HL-60/S4 treated with retinoic acid at 250 ng/mL for 4 days and 3 days (cell line): ENCODE measurements around the gene CCN5.

Experiments
- in situ Hi-C: fragments of 300-500 bp; cut with MboI; formaldehyde crosslinking; loops from 2 replicates; pipeline ENCODE4 v1.7.0; 2022; ENCODE audit warnings: low sequenced_read_pairs

CCN5 gene

DNA sequence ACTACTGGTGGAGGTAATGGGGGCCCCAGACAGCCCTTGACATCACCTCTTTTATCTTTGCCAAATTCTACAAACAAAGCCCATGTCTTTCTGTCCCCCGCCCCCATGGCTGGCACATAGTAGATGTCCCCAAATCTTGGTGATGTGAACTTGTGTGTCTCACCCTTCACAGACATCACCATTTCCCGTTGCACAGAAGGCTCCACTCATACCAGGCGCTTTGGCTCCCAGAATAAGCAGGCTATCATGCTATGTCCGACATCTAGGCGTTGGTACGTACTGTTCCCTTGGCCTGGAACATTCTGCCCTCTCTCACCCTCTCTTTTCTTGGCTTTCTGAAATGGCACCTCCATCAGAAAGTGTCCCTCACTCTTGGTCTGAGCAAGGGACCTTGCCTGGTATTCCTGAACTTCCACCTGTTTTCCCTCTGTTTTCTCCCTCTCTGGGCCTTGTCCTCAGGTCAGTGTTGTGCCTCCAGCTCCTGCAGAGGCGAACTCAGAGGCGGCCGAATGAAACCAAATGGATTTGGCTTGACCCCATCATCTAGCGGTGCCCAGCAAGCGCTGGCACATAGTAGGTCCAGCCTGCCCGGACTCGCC is 968 bp upstream of the CCN5 start:
- in situ Hi-C loops, result no loop called here

DNA sequence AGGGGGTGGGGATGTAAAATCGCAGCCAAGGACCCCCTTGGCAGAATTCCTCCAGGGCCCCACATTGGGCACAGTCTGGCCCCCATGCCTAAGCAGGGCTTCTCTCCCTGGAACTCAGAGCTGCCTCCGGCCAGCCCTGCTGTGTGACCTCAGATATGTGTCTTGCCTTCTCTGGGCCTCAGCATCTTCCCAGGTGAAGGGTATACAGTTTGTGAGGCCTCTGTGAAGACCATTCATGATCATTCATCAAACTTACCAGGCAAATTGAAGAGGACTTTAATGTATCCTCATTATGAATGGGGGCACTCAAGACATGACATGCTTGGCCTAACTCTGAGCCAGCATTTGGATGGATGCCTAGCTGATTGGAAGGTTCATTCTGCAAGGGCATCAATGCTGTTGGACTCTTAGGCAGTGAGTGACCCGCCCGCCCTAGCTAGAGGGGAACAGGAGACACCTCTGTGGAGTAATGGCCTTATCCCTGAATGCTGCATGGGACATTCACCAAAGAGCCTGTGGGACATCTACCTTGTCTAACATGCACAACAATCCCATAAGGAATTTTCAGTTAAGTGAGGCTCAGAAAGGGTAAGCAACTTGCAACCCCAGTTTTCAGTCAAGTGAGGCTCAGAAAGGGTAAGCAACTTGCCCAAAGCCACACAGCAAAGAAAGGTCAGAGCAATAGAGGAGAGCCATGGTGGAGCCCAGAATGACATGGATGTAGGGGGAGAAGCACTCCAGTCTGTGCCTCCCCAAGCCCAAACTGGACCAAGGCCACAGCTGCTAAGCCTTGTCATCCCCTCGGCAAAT is 535 bp downstream of the CCN5 start:
- in situ Hi-C loops, result no loop called here

DNA sequence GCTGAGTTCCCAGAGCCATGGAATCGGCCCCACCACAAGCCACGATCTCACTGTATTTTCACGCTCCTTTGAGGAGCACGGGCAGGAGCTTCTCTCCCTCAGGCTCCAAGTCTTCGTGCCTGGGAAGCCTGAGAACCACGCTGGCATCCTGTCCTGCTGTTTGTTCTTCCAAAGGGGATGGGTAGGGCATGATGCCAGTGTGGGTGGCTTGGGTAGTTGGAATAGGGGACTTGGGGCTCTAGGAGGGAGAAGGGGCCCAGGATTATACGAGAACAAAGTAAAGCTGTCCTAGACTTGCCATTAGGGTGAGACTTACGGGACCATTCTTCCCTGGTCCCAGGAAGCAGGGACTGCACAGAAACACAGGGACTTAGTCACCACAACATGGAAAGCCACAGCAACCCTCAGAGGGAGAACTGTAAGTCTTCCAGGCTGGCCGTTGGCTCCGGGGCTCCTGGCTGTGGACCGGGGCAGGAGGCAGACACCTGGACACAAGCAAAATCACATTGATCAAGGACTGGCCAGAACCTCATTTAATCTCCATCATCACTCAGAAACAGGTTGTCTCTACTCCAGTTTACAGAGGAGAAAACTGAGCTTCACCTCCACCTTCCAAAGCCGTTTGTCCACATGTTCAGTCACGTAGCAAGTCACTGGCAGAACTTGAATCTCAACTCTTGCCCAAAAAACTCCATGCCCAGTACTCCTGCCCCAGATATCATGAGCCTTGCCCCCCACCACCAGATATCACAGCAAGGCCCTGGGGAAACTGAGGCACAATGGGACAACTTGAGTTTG is 1.3 kb downstream of the CCN5 start:
- in situ Hi-C loops, result no loop called here

DNA sequence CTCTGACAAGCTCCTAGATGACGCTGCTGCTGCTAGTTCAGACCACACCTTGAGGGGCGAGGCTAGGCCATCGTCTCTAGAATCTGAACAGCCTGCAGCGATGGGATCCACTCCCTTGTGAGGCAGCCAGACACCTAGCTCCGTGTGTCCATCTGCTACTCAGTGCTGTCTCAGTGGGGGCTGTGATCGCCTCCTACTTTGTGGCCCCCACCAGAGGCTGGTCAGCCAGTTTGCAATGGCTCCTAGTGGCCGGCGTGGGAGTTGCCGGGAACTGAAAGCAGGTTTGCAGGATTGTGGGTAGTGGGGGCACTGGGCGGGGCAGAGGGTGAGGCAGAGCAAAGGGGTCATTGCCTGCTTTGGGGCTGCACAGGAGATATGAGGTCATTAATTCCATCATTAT is 2.8 kb downstream of the CCN5 start:
- in situ Hi-C loops, result no loop called here

DNA sequence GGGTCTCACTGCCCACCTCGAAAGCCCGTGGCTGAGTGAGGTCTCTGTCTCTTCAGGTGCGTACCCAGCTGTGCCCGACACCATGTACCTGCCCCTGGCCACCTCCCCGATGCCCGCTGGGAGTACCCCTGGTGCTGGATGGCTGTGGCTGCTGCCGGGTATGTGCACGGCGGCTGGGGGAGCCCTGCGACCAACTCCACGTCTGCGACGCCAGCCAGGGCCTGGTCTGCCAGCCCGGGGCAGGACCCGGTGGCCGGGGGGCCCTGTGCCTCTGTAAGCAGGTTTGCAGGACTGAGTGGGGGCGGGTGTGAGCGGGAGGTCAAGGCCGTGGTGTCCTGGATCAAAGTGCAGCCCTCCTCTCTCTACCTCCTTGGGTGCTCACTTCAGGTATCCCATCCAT is 4.7 kb downstream of the CCN5 start:
- in situ Hi-C loops, result no loop called here

DNA sequence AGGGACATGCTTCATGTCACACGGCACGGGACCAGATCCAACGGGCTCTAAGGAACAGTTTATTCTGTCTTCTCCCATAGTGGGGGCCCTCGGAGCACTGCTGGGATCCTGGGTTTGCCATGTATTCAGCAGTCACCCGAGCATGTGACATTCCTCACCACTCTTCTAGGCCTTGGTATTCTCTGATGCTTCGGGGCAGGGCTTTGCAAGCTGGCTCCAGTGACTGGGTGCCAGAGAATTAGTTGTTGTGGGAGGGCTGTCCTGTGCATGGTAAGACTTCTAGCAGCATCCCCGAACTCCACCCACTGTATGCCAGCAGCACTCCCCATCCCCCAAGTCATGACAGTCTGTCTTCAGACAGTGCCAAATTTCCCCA is 5.4 kb downstream of the CCN5 start:
- in situ Hi-C loops, result no loop called here

DNA sequence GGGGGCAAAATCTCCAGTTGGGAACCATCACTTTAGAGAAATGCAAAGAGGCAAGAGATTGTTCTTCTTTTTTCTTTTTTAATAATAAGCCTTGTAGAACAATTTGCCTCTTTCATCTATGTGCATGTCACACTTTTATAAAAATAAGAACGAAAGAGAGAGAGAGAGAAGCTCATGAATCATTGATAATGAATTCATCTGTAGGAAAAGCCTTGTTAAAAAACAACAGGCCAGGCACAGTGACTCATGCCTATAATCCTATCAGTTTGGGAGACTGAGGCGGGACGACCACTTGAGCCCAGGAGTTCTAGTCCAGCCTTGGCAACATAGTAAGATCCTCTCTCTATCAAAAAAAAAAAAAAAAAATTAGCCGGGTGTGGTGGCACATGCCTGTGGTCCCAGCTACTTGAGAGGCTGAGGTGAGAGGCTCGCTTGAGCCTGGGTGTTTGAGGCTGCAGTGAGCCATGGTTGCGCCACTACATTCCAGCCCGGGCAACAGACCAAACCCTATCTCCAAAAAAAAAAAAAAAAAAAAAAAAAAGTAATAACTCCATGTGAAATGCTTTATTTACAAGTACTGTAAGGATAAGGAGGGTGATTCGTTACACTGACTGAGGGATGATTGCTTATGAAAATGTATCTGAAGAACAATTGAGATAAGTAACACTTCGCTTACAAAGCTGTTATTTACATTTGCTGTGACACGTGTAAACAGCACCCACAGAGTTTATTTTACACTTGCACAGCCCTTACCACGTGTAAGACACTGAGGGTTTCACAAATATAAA is 6.0 kb downstream of the CCN5 start:
- in situ Hi-C loops, result no loop called here

DNA sequence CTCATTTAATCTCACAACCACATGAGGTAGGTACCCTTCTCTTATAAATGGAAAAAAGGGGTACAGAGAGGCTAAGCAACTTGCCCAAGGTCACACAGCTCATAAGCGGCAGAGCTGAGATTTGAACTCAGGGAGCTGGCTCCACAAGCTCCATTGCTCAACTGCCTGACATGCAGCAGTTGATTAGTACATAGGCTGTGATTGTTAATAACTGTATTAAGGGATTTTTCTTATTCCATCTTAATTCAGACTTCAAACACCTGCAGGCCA is 6.6 kb downstream of the CCN5 start:
- in situ Hi-C loops, result no loop called here

DNA sequence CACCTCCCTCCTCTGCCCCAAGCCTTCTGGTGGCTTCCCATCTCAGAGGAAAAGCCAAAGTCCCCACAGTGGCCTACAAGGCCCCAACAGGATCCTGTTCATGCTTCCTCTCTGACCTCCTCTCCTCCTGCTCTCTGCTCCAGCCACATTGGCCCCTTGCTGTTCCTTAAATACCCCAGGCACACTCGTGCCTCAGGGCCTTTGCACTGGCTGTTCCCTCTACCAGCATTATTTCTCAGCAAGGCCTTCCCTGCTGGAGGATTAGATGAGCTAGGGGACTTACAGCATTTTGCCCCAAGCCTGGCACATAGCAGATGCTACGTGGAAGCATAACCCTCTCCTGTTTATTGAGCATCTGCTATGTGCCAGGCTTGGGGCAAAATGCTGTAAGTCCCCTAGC is 7.8 kb downstream of the CCN5 start:
- in situ Hi-C loops, result no loop called here

DNA sequence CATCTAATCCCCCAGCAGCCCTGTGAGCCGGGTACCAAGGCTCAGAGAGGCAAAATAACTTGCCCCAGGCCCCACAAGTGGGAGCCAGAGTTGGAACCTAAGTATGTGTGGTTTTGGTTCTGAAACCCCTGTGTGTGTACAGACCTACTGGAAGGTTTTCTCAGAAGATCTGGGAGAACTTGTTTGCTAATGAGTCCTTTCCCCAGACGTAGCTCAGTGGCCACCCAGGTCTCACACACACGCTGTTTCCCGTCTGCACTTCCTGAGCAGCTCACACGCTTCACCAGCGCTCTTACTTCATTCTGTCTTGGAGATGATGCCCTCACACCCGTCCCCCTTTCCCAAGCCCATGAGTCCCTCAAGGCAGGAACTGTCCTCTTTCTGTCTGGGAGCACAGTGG is 8.2 kb downstream of the CCN5 start:
- in situ Hi-C loops, result no loop called here

DNA sequence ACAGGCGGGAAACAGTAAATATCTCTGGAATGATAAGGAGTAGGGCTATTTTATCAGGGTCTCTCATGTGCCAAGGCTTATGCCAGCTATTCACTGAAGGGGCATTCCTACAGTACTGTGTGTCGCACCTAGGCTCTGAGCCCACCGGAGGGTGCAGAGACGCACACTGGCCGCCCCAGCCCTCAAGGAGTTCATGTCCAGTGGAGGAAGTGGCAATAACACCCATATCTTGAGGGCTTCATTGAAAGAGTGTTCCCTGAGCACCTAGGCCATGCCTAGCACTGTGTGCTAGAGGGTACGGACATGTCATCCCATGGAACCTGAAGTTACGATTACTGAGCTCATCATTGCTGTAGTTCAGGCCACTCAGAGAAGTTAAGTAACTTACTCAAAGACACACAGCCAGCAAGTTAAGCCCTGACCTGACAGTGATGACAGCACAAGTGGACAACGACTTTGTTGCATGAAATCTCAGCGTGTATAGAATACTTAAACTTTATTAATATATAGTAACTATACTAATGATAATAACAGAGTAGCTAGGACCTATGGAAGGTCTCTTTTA is 8.7 kb downstream of the CCN5 start:
- in situ Hi-C loops, result no loop called here

DNA sequence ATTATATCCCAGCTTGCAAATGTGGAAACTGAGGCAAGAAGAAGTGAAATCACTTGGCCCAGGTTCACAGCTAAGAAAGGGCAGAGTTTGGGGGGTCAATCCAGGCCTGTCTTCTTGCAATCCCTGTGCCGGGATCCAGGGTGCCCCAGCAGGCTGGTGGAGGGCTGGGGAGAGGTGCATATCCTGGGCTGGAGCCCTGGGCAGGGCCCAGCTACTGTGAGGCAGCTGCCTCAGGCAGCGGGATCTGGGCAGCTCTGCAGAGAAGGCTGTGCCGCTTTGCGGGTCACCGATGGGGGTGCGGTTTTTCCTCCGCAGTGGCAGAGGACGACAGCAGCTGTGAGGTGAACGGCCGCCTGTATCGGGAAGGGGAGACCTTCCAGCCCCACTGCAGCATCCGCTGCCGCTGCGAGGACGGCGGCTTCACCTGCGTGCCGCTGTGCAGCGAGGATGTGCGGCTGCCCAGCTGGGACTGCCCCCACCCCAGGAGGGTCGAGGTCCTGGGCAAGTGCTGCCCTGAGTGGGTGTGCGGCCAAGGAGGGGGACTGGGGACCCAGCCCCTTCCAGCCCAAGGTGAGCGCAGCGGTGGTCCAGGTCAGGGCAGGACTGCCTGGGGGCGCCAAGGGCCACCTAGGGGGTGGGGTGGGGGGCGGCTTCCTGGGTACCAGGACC is 9.4 kb downstream of the CCN5 start:
- in situ Hi-C loops, result no loop called here

DNA sequence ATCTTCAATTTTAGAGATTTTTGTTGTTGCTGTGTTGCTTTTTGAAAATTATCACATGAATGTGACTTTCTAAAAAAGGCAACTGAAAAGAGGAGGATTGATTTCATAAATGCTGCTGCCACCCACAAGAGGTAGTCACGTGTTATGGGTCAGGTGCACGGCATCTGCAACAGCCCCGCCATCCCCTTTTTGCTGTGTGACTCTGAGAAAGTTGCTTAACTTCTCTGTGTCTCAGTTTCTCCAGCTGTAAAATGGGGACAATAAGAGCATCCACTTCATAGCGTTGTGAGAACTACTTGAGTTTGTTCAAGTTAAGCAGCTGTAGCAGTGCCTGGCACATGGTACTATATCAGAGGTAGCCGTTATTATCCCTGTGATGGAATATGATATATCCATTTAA is 10.7 kb downstream of the CCN5 start:
- in situ Hi-C loops, result no loop called here

DNA sequence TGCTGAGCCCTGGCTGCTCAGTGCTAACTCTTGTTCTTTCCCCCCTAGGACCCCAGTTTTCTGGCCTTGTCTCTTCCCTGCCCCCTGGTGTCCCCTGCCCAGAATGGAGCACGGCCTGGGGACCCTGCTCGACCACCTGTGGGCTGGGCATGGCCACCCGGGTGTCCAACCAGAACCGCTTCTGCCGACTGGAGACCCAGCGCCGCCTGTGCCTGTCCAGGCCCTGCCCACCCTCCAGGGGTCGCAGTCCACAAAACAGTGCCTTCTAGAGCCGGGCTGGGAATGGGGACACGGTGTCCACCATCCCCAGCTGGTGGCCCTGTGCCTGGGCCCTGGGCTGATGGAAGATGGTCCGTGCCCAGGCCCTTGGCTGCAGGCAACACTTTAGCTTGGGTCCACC is 11.9 kb downstream of the CCN5 start:
- in situ Hi-C loops, result no loop called here

DNA sequence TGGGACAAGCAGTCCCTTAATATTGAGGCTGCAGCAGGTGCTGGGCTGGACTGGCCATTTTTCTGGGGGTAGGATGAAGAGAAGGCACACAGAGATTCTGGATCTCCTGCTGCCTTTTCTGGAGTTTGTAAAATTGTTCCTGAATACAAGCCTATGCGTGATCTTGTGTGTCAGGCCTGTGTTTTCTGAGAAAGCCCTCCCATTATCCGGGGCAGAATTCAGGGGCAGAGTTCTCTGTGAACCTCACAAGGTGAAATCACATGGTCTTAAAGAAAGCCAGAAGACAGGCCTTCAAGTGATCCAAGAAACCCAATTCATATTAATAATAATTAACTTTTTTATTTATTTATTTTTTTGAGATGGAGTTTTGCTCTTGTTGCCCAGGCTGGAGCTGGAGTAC is 12.5 kb downstream of the CCN5 start:
- in situ Hi-C loops, result no loop called here

DNA sequence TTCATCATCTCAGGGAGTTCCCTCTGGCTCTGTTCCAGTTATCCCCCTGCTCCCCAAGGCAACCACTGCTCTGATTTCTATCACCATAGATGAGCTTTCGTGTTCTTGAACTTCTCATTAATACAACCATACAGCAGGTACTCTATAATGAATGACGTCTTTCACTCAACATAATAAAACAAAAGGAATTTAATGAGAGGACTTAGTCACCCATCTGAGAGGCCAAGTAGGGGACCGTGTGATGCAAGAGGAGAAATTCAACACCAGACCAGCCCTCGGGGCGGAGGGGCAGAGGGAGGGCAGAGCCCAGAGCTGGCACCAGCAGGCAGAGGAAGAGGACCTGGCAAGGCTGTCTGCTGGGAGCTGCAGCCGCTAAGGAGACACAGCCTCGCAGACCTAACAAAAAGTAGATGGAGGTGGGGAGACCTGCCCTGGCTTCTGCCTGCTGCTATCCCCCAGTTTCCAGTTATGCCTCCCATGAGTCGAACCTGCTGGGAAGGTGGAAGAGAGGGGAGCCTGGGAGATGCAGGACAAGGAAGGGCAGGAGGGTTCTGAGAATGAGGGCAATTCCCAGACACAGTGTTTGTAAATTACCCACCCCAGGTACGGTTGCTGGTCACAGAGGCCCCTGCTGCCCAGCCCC is 13.8 kb downstream of the CCN5 start:
- in situ Hi-C loops, result no loop called here

DNA sequence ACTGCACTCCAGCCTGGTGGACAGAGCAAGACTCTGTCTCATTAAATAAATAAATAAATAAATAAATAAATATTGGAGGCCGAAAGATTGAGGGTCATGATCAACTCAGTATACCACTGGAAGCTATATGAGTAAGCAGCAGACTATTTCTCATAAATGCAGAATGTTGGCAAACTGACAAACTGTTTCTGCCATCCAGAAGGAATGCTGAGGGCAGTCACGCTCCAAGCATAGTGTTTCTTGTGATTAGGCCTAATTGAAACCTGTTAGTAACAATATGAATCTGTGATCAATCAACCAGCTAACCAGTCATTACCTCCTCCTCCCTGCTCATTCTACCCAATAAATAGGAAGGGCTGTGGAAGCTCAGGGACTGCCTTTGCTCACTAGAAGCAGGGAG is 15.3 kb downstream of the CCN5 start:
- in situ Hi-C loops, result no loop called here

DNA sequence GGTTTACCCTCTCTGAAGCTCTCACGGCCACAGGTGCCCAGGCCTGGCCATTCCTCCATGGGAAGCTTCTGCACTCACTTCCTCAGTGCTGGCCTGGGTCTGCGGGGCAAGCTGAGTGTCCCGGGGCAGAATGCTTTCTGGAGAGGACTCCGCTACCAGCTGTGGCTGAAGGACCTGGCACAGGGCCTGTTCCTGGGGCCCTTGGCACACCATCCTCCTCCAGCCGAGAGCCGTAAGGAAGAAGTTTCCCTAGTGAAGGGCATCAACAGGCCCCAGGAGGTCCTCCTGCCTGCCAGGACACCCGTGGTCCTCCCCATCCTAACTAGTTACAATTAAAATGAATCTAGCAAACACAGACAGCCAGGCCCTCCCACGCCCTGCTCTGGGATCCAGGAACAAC is 16.5 kb downstream of the CCN5 start:
- in situ Hi-C loops, result no loop called here

DNA sequence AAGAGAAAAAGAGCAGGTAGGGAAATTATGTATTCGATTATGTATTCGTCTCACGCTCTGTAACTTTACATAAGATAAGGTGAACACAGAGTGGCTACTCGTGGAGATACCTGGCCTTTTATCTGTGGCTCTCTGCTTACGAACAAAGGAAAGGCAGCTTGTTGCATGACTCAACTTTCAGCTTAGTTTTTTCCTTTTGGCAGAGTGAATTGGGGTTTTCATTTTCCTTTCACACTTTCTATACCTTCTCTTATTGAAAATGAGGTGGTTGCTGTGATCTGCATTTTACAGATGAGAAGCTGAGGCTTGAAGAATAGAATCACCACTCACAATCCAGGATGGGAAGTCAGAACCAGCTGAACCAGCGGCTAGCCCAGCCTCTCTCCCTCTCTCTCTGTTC is 17.2 kb downstream of the CCN5 start:
- in situ Hi-C loops, result no loop called here

DNA sequence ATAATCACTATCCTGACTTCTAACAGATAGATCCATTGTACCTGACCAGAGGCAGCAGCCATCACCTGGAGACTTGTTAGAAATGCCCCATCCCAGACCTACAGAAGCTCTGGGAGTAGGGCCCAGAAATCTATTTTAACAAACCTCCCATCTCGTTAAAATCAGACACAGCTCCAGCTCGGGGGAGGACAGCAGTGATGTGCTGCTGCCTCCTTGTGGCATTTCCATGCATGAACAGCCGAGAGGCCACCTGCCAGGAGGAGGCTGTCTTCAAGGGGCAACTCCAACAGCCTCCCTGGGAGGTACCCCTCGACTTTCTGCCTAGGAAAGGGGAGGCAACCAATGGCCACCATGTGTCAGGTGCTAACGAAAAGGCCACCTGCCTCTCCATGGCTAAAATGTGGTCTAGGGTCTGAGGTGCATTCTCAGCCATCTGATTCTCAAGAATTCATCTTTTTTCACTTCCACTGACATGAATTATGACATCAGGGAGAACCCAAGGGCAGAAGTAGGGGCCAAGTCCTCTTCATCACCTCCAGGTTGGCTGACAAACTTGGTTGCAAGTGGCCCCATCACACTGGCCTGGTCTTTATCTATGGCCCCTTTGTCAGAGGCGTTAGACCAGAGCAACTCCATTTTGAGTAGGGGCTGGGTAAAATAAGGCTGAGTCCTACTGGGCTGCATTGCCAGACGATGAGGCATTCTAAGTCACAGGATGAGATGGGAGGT is 18.3 kb downstream of the CCN5 start:
- in situ Hi-C loops, result no loop called here
